ENCODE results near the gene FHIT.

Gene FHIT

GRCh38 chr3:59878038-59878427 lies 1373.2 kb downstream of the FHIT start:
- DNase-seq: no peak

GRCh38 chr3:59877263-59878037 lies 1373.8 kb downstream of the FHIT start:
- DNase-seq: no peak

GRCh38 chr3:59876533-59877062 lies 1374.7 kb downstream of the FHIT start:
- DNase-seq: no peak

GRCh38 chr3:59873576-59874230 lies 1377.5 kb downstream of the FHIT start:
- no peak for DNase-seq

GRCh38 chr3:59872128-59872527 lies 1379.1 kb downstream of the FHIT start:
- DNase-seq: no peak

- no peak for DNase-seq
Measured at GRCh38 chr3:59867185-59868002, 1383.9 kb downstream of the FHIT start.

- no peak for DNase-seq
Measured at GRCh38 chr3:59866076-59866475, 1385.2 kb downstream of the FHIT start.

GRCh38 chr3:59865351-59865750 lies 1385.9 kb downstream of the FHIT start:
- no peak for DNase-seq

GRCh38 chr3:59862686-59863085 lies 1388.6 kb downstream of the FHIT start:
- DNase-seq: no peak

GRCh38 chr3:59857589-59858346 lies 1393.5 kb downstream of the FHIT start:
- peak; percentile 76 for DNase-seq

GRCh38 chr3:59856934-59857460 lies 1394.3 kb downstream of the FHIT start:
- DNase-seq: no peak

- DNase-seq: no peak
Measured at GRCh38 chr3:59854061-59854709, 1397.1 kb downstream of the FHIT start.

GRCh38 chr3:59850417-59850816 lies 1400.8 kb downstream of the FHIT start:
- no peak for DNase-seq

GRCh38 chr3:59845386-59845785 lies 1405.9 kb downstream of the FHIT start:
- no peak for DNase-seq

- no peak for DNase-seq
Measured at GRCh38 chr3:59843821-59844220, 1407.4 kb downstream of the FHIT start.

- no peak for DNase-seq
Measured at GRCh38 chr3:59839810-59840515, 1411.3 kb downstream of the FHIT start.

GRCh38 chr3:59839283-59839682 lies 1412.0 kb downstream of the FHIT start:
- no peak for DNase-seq

GRCh38 chr3:59836531-59836930 lies 1414.7 kb downstream of the FHIT start:
- DNase-seq: no peak

- DNase-seq: no peak
Measured at GRCh38 chr3:59832702-59833101, 1418.5 kb downstream of the FHIT start.

GRCh38 chr3:59832241-59832640 lies 1419.0 kb downstream of the FHIT start:
- no peak for DNase-seq

GRCh38 chr3:59831394-59831793 lies 1419.9 kb downstream of the FHIT start:
- DNase-seq: no peak

All from activated CD4-positive, alpha-beta T cell treated with anti-CD3 and anti-CD28 coated beads, Interleukin-2, amount 50 U/mL, for 1 hour (primary cell).